Body of pancreas (tissue), 4 donors: ENCODE results near the gene RTN4RL2. TPM values are rescaled to one million over a fixed set of nuclear protein-coding genes. Genes with fewer than 3 reads are reported as not detected.

ENCODE experiments used
- ATAC-seq: fragments of 150-250 bp; one replicate; pipeline ENCODE4 v1.9.1; 2016
- DNase-seq, 4 donors: peaks; one replicate each; pipeline ENCODE4 v3.0.0-alpha.2; 2019
- H3K27ac ChIP-seq, 4 donors: fragments of 200-600 bp; sonication (generic); 1 replicate in 3 of 4; 2 replicates in 1 of 4; pipeline versions ENCODE4 v1.5.1 to v1.6.1; 2016 to 2019; ENCODE audit warnings: mild to moderate bottlenecking in 1 of 4, mixed read lengths in 1 of 4, moderate library complexity in 1 of 4
- H3K27me3 ChIP-seq, 2 donors: fragments of 200-600 bp; sonication (generic); one replicate each; pipeline ENCODE4 v1.6.0; 2016; ENCODE audit warnings: mild to moderate bottlenecking in 1 of 2
- H3K36me3 ChIP-seq, 2 donors: fragments of 200-600 bp; sonication (generic); replicated peaks in 1 of 2; 2 replicates each; pipeline ENCODE4 v1.5.1; 2016; ENCODE audit warnings: low read depth in 2 of 2; ENCODE audit not compliant: insufficient read depth in 1 of 2
- H3K4me1 ChIP-seq: fragments of 200-600 bp; sonication (generic); one replicate; pipeline ENCODE4 v1.6.0; 2016
- H3K4me3 ChIP-seq, 2 donors: fragments of 200-600 bp; sonication (generic); 1 replicate in 1 of 2; 2 replicates in 1 of 2; pipeline ENCODE4 v1.5.1; 2016 to 2019
- H3K9me3 ChIP-seq, 3 donors: fragments of 200-600 bp; sonication (generic); 1 replicate in 2 of 3; 2 replicates in 1 of 3; pipeline ENCODE4 v1.5.1; 2016
- CTCF ChIP-seq, 7 experiments: fragments of 450-650 bp in 4 of 7; fragments of 200-600 bp in 3 of 7; sonication (generic) in 3 of 7; IDR thresholded peaks; one replicate each; pipeline ENCODE4 v1.5.1; 2016 to 2019; ENCODE audit warnings: antibody characterized with exemption in 7 of 7
- POLR2A ChIP-seq, 3 donors: fragments of 450-650 bp; IDR thresholded peaks; one replicate each; pipeline ENCODE4 v1.6.1; 2016; ENCODE audit warnings: antibody characterized with exemption in 3 of 3, mild to moderate bottlenecking in 2 of 3
- WGBS, 2 donors: methylation state at CpG; one replicate each; pipeline ENCODE4 v1.1.5; 2017; 5-methylcytosine and 5-hydroxymethylcytosine counted together
- intact Hi-C: fragments of 100-400 bp; cut with DNase I; formaldehyde crosslinking; loops from one replicate; pipeline ENCODE4 v1.15.1; 2023
- total RNA-seq, 2 donors: library from RNA; depleted of rRNA; stranded (reverse); fragments of >200 nt; gene quantifications; one replicate each; pipeline ENCODE4 v1.1.0, GENCODE V29; 2016

The RTN4RL2 gene
- total RNA-seq, 2 donors from 2014 or later, result 0.99 to 3.4 TPM

DNA sequence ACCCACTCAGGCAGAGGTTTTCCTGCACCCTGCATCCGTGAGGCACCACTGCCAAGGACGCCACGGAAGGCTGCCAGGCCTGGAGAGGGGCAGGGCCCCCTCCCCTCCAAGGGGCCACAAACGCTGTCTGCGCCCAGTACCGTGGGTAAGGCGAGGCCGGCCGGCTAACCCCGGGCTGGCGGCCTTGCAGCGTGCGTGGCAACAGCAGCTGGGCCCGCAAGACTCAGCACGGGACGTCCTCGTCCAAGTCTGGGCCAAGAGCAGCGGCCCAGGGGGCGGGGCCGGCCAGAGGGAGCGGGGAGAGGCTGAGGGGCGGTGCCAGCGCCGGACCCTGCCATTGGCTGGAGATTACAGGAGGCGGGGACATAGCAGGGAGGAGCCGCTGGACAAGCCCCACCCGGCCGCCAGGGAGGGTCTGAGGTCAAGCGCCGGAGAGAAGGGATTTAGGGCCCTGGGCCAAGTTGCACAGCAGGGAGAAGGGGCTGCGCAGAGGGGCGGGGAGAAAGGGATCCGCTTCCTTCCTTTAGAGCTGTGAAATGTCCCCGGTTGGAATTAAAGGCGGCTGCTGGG is 39.2 kb downstream of the RTN4RL2 start:
- intact Hi-C loops, result no loop called here
- DNase-seq, result peak; percentile 97 to 98 (median 98)
- TF ChIP-seq POLR2A (IDR thresholded peaks at IDR 0.05) (peak in 2 of 3 donors; percentile 58 to 61), CTCF (IDR thresholded peaks at IDR 0.05) (peak in 4 of 7 experiments; percentile 22 to 33 (median 26))
- Histone ChIP-seq H3K27ac (peak overlapping the region; percentile 90 to 94 (median 93)), H3K9me3 (peaks cover 0 to under 1% (median 0%) of the 10 kb centered on the region in 3 donors), H3K4me3 (no peak overlapping the region), H3K27me3 (no peaks in the 10 kb centered on the region), H3K4me1 (peaks cover 99% of the 10 kb centered on the region), H3K36me3 (no peaks in the 10 kb centered on the region)
- ATAC-seq, result peak; percentile 85
- WGBS, 2 donors, result 2 to 4% methylated on average over 16 to 33 of the region's 35 CpGs

GRCh38 chr11:57499983-57500461 is 39.7 kb downstream of the RTN4RL2 start:
- ATAC-seq, result peak; percentile 25
- no peaks in the 10 kb centered on the region for H3K27me3 ChIP-seq

GRCh38 chr11:57500515-57500914 is 40.2 kb downstream of the RTN4RL2 start:
- DNase-seq (peak; percentile 82 to 92 (median 91)), ATAC-seq (peak; percentile 20)
- intact Hi-C loops, result no loop called here
- Histone ChIP-seq H3K4me3 (no peak overlapping the region), H3K36me3 (no peaks in the 10 kb centered on the region), H3K27me3 (no peaks in the 10 kb centered on the region), H3K4me1 (peaks cover 99% of the 10 kb centered on the region), H3K9me3 (no peaks in the 10 kb centered on the region), H3K27ac (peak overlapping the region; percentile 90 to 94 (median 93))
- TF ChIP-seq CTCF (IDR thresholded peaks at IDR 0.05) (no peak), POLR2A (IDR thresholded peaks at IDR 0.05) (no peak)
- WGBS, 2 donors, result 40 to 43% methylated on average over 5 to 8 of the region's 8 CpGs

More at GRCh38 chr11:57499983-57500461, 39.7 kb downstream of the RTN4RL2 start:
- Histone ChIP-seq H3K36me3 (no peaks in the 10 kb centered on the region), H3K4me3 (no peak overlapping the region), H3K9me3 (no peaks in the 10 kb centered on the region), H3K27ac (peak overlapping the region; percentile 90 to 94 (median 93)), H3K4me1 (peaks cover 99% of the 10 kb centered on the region)
- TF ChIP-seq POLR2A (IDR thresholded peaks at IDR 0.05), result peak in 1 of 3 donors; percentile 2
- TF ChIP-seq CTCF (IDR thresholded peaks at IDR 0.05), result peak in 1 of 7 experiments; percentile 4
- DNase-seq, result no peak
- intact Hi-C loops, result no loop called here
- 7 to 27% methylated on average over 12 of the region's 12 CpGs for WGBS, 2 donors

- WGBS, 2 donors, result 50 to 57% methylated on average over 14 to 15 of the region's 15 CpGs
- Histone ChIP-seq H3K4me1 (peaks cover 99% of the 10 kb centered on the region), H3K9me3 (no peaks in the 10 kb centered on the region), H3K27me3 (no peaks in the 10 kb centered on the region), H3K36me3 (no peaks in the 10 kb centered on the region), H3K4me3 (no peak overlapping the region), H3K27ac (peak overlapping the region; percentile 90 to 94 (median 93))
- intact Hi-C loops, result no loop called here
- no peak for TF ChIP-seq POLR2A (IDR thresholded peaks at IDR 0.05)
- no peak for TF ChIP-seq CTCF (IDR thresholded peaks at IDR 0.05)
- DNase-seq (no peak), ATAC-seq (no peak)
Measured at GRCh38 chr11:57500926-57501325, 40.6 kb downstream of the RTN4RL2 start.

GRCh38 chr11:57501953-57502352 is 41.6 kb downstream of the RTN4RL2 start:
- H3K4me1 ChIP-seq, result peaks cover 97% of the 10 kb centered on the region
- H3K36me3 ChIP-seq, result no peaks in the 10 kb centered on the region
- no peak for TF ChIP-seq CTCF (IDR thresholded peaks at IDR 0.05)
- TF ChIP-seq POLR2A (IDR thresholded peaks at IDR 0.05), result no peak
- intact Hi-C loops, result no loop called here
- WGBS, 2 donors, result 23 to 31% methylated on average over 4 of the region's 4 CpGs
- peak; percentile 57 for ATAC-seq
- DNase-seq, result peak; percentile 88 to 95 (median 94)
- H3K9me3 ChIP-seq, result no peaks in the 10 kb centered on the region
- peak overlapping the region; percentile 79 to 93 (median 92) for H3K27ac ChIP-seq
- H3K27me3 ChIP-seq, result no peaks in the 10 kb centered on the region
- H3K4me3 ChIP-seq, result no peak overlapping the region
